ENCODE results near the gene SMARCB1.

GRCh38 chr22:23772649-23773473 lies 13.9 kb upstream of the SMARCB1 start, which contains the start of gene MMP11:
- TF ChIP-seq CTCF (IDR thresholded peaks at IDR 0.05) (no peak), POLR2A (IDR thresholded peaks at IDR 0.05) (peak in 1 of 2 donors; percentile 9)
